AG09309 (cell line): ENCODE data around the gene RBM10.

Experiments
- DNase-seq: peaks from one replicate; pipeline ENCODE4 v3.0.0-alpha.2; 2010; ENCODE audit warnings: low read depth
- H3K4me3 ChIP-seq: 2 replicates; pipeline ENCODE4 v1.5.1; 2011; ENCODE audit warnings: mild to moderate bottlenecking, low read depth, low read length, moderate library complexity; ENCODE audit not compliant: control insufficient read depth
- CTCF ChIP-seq: IDR thresholded peaks from 2 replicates; pipeline ENCODE4 v1.5.1; 2011; ENCODE audit warnings: mild to moderate bottlenecking, low read depth, low read length, inconsistent platforms; ENCODE audit not compliant: insufficient read depth, control insufficient read depth; ENCODE audit errors: missing control alignments

RBM10 gene

DNA sequence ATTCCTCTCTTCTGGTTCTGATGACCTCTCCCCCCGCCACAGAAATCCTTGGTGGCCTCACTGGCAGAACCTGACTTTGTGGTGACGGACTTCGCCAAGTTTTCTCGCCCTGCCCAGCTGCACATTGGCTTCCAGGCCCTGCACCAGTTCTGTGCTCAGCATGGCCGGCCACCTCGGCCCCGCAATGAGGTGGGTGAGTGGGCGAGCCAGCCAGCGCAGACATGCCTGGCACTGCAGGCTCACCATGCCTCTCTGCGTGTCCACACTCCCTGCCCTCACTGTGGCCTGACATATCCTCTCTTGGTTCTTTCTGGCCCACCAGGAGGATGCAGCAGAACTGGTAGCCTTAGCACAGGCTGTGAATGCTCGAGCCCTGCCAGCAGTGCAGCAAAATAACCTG, 57.3 kb downstream of the RBM10 start:
- TF ChIP-seq CTCF, result no peak
- DNase-seq, result no peak

GRCh38 chrX:47202877-47203276, 57.9 kb downstream of the RBM10 start:
- no peak overlapping the region for H3K4me3 ChIP-seq

More for the DNA sequence above, 57.3 kb downstream of the RBM10 start:
- H3K4me3 ChIP-seq, result no peak overlapping the region

GRCh38 chrX:47204970-47205369, 59.9 kb downstream of the RBM10 start:
- TF ChIP-seq CTCF, result no peak
- no peak for DNase-seq
- H3K4me3 ChIP-seq, result no peak overlapping the region

More at GRCh38 chrX:47202877-47203276, 57.9 kb downstream of the RBM10 start:
- TF ChIP-seq CTCF, result no peak
- no peak for DNase-seq

GRCh38 chrX:47206316-47206715, 61.3 kb downstream of the RBM10 start:
- no peak for TF ChIP-seq CTCF
- DNase-seq, result no peak
- H3K4me3 ChIP-seq, result no peak overlapping the region

- no peak for DNase-seq
- no peak for TF ChIP-seq CTCF
- H3K4me3 ChIP-seq, result no peak overlapping the region
Observed at GRCh38 chrX:47208108-47208507, 63.1 kb downstream of the RBM10 start.

DNA sequence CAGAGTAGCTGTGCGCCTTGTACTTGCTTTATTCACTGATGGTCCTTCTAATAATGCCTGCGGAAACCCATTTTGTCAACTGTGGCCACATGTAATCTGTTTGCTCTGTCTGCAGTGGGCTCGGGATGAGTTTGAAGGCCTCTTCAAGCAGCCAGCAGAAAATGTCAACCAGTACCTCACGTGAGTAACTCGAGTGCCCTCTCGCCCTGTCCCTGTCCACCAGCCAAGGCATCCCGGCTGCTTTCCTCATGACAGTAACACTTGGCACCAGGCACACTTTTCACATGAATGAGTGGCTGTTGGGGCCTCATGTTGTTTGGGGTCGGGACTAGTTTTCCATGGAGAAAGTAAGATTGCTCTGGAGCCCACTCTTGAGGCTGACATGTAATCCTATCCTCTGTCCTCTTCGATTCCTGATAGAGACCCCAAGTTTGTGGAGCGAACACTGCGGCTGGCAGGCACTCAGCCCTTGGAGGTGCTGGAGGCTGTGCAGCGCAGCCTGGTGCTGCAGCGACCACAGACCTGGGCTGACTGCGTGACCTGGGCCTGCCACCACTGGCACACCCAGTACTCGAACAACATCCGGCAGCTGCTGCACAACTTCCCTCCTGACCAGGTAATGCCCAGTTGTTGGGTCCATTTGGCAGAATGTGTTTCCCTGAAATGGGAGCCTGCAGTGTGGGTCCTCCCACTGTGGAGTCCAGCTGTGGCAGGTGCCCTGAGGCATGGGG, 64.7 kb downstream of the RBM10 start:
- DNase-seq, result no peak
- no peak overlapping the region for H3K4me3 ChIP-seq
- TF ChIP-seq CTCF, result no peak

DNA sequence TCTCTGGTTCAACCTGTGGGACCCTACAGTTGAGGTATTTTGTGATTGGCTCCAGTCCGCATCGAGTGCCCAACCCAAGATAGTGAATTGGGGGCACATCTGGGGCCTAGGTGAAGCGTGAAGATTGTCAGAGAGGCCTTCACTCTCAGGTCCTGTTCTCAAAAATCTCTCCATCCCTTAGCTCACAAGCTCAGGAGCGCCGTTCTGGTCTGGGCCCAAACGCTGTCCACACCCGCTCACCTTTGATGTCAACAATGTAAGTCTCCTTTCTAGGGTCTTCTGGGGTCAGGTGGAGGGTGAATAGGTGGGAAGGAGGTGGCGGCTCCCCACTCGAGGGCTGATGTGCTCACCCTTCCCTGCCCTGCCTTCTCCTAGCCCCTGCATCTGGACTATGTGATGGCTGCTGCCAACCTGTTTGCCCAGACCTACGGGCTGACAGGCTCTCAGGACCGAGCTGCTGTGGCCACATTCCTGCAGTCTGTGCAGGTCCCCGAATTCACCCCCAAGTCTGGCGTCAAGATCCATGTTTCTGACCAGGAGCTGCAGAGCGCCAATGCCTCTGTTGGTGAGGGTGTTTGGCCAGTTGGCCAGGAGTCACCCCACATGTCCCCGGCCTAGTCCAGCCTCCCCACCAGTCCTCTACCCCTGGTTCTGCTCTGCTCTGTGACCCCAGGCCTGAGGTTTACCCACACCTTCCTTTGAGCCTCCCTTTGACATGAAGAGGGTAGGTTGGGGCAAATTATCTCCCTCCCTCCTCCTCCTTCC, 65.8 kb downstream of the RBM10 start:
- H3K4me3 ChIP-seq, result no peak overlapping the region
- TF ChIP-seq CTCF, result no peak
- no peak for DNase-seq
